GM15510 (cell line): Measurements from ENCODE around the gene EREG.

Source experiments
- POLR2A ChIP-seq: IDR thresholded peaks from 3 replicates; pipeline ENCODE4 v1.6.1; 2011; ENCODE audit warnings: borderline replicate concordance; ENCODE audit not compliant: insufficient read length; ENCODE audit errors: extremely low read depth

EREG gene

DNA sequence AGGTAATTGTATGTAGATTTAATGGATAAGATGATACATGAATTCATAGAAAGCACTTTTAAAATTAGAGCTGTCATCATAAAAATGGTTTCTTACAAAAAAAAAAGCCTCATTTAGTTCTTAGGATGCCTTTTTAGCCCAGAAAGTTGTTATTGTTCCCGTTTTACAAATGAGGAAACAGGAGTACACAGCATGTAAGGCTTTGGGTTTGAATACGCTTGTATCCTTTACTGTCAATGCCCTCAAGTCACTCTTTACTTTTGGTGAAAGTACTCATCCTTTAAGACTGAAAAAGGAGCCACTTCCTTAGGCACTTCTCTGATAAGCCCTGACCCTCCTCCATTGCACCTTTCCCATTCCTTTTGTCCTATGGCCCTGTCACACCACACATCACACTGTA lies 4.9 kb downstream of the EREG start:
- no peak for TF ChIP-seq POLR2A

DNA sequence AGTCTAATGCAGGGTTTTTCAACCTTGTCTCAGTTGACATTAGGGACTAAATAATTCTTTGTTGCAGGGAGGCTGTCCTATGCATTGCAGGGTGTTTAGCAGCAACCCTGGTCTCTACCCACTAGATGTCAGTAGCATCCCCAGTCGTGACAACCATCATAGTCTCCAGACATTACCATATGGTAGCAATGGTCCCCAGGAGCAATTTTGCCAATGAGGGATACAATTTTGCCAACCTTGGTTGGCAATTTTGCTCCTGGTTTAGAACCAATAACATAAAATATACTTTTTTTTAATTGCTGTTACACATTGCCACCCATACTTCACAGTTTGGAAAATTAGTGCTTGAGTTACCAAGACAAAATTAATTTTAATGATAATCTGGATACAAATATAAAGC lies 6.0 kb downstream of the EREG start:
- no peak for TF ChIP-seq POLR2A

DNA sequence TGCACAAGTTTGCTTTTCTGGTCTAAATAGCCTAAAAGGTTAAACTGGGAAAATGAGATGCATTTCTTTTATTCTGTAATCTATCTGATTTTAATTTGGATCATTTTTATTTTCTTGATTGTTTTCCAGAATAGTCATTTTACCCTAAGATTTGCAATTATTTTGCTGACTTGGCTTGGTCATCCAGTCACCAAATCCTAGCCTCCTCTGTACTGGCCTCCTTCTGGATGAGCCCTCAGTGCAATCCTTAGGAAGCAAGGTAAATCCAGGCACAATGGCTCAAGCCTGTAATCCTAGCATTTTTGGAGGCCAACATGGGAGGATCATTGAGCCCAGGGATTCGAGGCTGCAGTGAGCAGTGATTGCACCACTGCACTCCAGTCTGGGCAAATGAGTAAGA lies 9.2 kb downstream of the EREG start:
- no peak for TF ChIP-seq POLR2A

DNA sequence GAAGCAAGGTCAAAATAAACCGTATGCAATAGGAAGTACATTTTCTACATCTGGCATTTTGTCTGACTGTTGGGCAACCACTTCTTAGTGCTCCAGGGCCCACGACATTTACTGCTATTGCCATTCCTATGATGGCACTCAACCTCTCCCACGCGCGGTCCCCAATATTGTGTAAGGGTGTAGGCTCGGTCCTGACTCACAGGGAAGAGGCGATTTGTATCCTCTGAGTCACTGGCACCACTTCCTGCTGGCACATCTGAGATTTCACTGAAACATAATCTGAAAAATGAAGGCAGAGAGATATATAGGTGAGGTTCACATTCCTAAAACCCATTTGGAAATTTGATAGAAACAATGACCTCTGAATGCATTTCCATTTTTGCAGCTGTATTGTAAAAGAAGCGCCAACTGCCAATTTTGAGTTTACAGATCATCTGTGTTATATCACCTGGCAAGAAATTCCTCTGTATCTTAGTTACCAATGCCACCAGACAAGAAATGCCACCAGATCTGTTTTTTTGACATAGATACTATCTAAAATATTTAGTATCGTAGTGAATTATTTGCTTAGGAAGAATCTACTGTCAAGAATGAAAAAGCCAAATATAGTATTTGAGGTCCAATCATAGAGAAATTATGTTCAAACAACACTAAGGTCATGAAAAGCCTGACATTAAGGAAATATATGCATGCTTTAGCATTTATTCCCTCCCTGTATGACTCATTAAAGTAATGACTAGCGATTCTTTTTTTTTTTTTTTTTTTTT lies 9.8 kb downstream of the EREG start:
- no peak for TF ChIP-seq POLR2A

DNA sequence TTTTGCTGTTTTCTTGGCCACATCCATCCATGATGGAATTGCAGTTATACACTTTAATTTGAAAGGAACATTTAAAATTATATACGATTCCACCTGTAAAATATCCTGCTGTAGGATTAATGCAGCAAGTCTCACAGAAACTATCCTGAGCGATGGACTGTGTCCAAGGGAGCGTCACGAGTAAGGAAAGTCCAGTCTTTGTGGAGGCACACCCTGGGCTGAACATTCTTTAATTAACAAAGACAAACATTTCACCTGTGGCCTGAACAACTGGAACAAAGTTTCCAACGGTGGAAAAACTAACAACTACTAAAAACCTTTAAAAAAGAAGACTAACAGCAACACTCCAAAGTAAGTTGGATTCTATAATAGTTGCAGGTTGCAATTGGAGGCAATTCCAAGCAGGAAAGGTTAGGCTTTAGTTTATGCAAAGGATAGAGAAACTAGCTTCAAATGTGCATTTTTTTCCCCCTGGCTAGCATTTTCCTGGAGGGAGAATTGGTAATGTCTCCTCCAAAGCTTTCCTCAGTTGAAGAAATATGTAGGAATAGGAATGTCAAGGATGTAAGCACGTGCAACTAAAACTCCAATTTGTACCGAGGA lies 11.0 kb downstream of the EREG start:
- no peak for TF ChIP-seq POLR2A

DNA sequence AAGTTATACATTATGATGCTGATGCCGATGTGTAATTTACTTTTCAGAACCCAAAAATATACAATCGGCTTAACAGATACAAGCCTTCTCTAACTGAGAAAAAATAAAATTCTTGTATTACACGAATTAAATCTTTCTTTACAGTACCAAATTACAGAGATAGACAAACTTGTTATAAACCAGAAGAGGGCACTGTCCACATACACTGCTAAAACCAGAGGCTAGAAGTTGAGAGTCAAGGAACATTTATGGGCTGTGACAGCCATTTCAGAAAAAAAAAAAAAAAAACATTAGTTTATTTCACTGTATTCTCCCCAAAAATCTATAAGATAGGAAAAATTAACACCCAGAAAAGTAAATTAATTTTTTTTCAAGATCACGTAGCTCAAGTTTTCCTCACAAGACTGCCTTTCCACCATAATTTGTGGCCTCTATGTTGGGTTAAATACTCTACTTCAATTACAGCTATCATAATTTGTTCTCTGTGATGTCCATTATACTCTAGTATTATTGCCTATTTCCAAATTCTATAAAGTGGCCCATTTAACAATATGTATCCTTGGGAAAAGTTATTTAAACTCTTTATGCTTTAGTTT lies 12.0 kb downstream of the EREG start:
- no peak for TF ChIP-seq POLR2A

DNA sequence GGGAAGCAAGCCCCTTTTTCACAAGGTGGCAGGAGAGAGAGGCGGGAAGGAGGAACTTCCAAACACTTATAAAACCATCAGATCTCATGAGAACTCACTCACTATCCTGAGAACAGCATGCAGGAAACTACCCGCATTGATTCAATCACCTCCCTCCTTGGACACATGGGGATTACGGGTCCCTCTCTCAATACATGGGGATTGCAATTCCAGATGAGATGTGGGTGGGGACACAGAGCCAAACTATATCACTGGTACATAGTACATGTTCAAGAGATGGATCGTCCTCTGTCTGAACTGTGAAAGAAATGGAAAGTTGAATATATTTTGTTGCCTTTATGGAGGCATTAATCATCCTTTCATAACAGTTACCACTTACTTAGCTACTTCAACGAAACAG lies 12.8 kb downstream of the EREG start:
- TF ChIP-seq POLR2A: no peak

DNA sequence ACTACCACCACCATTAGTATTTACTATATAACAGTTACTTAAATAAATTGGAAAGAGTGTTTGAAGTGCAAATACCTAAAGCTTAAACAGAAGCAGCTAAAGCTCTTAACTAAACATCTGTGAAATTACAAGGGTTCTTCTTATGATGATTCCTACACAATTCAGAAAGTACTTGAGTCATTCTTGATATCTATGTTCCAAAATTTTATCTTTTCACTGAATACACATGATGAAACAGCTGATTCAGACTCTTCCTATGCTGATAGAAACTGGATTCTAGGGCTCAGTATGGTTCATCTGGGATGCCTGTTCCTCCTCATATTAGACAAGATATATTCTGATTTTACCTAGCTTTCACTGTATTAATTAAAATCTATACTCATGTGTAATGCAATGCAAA lies 13.6 kb downstream of the EREG start:
- TF ChIP-seq POLR2A: no peak

DNA sequence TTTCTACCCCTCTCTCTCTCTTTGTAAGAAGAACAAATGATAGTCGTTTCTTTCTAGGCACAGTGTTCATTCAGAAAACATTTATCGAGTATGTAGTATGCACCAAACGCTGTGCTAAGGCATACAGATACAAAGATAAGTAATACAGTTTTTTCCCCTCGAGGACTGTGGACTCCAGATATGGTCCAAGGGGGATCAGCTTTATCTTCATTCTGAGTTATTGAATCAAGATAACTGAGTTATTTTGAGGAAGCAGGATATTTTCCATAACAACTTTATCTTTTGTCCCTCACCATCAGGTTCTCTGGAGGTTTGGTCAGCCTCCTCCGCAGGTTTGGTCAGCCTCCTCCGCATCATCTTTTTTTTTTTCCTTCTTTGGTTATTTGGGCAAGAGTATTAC lies 15.0 kb downstream of the EREG start:
- TF ChIP-seq POLR2A: no peak

DNA sequence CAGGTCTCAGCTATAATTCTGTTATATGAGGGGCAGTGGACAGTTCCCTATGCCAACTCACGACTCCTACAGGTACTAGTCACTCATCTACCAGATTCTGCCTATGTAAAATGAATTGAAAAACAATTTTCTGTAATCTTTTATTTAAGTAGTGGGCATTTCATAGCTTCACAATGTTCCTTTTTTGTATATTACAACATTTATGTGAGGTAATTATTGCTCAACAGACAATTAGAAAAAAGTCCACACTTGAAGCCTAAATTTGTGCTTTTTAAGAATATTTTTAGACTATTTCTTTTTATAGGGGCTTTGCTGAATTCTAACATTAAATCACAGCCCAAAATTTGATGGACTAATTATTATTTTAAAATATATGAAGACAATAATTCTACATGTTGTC lies 20.4 kb downstream of the EREG start:
- TF ChIP-seq POLR2A: no peak

DNA sequence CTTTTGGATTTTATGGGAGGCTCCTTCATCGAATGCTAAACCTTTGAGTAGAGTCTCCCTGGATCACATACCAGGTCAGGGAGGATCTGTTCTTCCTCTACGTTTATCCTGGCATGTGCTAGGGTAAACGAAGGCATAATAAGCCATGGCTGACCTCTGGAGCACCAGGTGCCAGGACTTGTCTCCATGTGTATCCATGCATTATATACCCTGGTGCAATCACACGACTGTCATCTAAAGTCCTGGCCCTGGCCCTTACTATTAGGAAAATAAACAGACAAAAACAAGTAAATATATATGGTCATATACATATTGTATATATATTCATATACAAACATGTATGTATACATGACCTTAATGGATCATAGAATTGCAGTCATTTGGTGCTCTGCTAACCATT lies 21.2 kb downstream of the EREG start:
- no peak for TF ChIP-seq POLR2A

DNA sequence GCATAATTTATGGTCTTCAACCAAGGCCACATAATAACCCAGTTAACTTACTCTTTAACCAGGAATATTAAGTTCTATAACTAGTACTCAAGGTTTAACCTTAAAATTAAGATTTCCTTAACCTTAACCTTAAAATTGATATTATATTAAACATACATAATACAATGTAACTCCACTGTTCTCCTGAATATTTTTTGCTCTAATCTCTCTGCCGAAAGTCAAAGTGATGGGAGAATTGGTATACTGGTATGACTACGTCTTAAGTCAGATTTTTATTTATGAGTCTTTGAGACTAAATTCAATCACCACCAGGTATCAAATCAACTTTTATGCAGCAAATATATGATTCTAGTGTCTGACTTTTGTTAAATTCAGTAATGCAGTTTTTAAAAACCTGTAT lies 22.8 kb downstream of the EREG start:
- no peak for TF ChIP-seq POLR2A

DNA sequence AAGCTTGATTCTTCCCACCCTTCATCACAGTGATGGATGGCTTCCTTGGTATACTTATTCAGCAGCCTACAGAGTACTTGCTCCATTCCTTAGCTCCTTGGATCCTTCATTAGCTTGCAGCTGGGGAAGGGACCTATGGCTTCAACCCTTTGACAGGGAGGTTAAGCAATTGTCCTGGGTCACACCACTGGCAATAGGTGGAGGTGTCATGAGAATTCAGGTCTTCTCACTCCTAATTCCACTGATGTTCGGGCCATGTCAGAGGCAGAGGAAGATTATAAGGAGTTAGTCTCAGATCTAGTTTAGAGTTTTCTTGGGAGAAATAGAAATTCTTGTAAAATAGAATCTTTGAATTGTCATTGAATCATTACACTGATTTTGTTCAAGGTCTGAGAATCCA lies 24.5 kb downstream of the EREG start:
- TF ChIP-seq POLR2A: no peak

DNA sequence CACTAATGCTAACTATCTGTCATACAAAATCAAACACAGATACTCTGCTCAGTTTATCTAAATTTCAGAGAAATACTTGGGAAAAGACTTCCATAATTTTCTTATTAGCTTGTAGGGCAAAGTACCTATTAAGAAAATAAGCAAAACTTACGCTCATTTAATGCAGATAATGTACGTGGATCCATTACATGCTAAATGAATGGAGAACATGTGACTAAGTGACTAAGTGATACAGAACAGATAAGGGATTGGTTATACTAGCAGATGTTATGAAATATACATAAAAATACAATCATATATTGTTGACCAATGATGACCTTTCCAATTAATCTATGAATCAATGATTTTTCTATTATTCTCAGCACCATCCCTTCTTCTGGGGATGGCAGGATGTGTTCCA lies 25.7 kb downstream of the EREG start:
- no peak for TF ChIP-seq POLR2A

DNA sequence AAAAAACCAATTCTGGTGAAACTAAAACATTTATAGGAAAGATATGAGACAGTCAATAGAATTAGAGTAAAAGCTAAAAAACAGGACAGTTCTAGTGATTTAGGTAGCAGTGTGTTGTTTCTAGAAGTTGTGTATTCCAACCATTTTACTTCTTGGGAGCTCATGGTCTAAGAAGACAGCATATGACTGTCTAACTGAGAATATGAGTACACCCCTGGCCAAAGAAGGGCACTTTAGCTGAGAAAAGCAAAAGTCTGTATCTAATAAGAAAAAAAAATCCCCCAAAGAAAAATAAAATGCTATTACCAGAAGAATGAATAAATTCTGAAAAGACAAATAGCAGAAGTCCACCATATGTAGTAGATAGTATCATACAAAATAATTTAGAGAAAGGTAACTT lies 26.4 kb downstream of the EREG start:
- no peak for TF ChIP-seq POLR2A

DNA sequence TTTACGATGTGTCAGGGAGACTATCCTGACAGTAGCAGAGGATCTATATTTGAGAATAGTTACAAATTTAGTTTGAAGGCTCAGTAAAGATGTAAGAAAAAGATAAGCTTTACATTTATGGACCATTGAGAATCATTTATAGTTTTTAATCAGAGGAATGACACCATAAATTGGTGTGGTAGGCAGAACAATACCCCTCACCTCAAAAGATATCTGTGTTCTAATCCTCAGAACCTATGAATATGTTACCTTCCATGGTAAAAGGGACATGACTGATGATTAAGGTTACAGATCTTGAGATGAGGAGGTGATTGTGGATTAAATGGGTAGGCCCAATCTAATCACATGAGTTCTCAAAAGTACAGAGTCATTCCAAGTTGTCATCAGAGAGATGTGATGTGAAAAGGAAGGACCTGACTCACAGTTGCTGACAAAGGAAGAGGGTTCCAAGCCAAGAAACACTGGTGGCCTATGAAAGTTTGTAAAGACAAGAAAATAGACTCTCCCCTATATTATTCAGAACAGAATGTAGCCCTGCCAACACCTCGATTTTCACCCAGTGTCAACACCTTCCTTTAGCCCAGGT lies 27.0 kb downstream of the EREG start:
- TF ChIP-seq POLR2A: no peak
